ENCODE data around the gene TMUB2.
A peak's percentile ranks its signal among the peaks of the same experiment; 100 is the strongest.

The TMUB2 gene

DNA sequence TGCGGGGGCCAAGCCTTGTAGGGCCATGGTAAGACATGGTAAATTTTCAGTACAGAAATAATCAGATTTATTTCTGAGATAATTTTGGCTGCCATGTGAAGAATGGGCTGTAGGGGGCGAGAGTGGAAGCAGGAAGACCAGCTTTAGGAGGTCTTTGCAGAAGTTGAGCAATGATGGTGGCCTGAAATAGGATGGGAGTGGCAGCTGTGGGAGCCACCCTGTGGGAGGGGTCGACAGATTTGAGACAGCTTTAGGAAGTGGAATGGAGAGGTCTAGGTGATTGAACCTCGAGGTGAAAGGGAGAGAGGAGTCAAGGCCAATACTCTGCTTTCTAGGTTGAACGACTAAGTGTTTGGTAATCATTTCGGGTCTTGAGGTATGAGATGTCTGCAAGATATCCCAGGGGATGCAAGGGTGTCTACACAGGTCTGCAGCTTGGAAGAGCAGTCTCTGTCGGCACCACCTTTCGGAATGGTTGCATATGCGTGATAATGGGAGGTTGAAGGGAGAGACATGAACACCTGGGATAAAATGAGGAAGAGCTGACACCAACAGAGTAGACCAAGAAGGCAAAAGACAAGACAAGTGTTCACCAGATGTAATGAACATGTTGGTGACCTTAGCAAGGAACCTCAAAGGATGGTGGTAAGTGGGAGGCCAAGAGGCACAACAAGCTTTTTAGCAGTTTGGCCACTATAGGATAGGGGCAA is 17.1 kb downstream of the TMUB2 start:
- DNase-seq (ENCODE audit: low spot score): peak; percentile 42

- no peak for DNase-seq (ENCODE audit: low spot score)
These were observed 17.7 kb downstream of the TMUB2 start for GRCh38 chr17:44204441-44204882.

DNA sequence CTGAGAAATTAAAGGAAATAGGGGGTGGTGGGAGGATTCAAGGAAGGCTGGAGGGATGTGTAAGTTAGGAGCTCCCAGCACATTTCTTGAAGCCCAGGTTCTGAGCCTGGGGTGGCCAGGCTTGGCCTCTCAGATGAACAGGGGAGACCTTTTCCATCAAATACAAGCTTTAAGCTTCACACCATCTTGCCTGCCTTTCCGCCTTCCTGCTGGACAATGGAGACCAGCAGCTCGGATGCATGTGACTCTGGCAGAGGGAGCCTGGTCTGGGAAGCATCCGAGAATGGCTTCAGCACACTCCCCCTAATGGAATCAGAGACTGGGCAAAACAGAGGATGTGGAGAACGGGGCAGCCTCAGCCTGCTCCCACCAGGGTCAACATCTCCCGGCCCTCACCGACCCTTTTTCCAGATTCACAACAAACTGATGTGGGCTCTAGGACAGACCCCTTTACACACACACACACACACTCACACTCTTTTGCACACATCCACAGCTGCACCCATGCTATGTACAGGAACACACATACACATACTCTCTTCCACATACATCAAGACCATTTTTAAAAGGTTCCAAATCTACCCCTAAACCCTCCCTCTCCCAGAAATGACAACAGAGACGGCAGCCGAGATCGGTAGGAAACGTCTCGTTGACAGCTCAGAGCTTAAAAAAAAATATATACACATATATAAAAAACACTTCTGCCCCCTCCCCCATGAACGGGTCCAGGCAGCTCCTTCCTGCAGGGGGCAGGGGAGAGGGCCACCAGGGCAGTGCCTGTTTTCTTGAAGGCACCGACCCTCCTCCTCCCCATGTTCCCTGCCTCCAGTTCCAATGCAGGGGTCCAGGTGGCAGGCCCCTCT is 19.4 kb downstream of the TMUB2 start:
- DNase-seq (ENCODE audit: low spot score): peak; percentile 40

GRCh38 chr17:44206825-44207155 is 20.0 kb downstream of the TMUB2 start:
- no peak for DNase-seq (ENCODE audit: low spot score)

DNA sequence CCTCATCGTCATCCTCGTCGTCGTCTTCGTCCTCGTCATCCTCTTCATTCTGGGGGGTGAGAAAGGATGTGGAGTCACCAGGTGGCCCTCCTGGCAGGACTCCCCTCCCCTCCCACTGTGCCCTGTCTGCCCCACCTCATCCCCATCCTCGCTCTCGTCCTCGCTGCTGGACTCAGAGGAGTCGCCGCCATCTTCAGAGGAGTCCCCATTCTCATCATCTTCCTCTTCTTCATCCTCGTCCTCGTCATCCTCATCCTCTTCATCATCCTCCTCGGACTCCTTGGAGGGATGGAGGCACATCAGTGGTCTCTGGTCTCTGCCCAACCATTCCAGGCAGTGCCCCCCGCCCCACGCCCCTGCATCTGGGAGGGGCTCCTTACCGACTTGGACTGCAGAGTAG is 20.5 kb downstream of the TMUB2 start:
- no peak for DNase-seq (ENCODE audit: low spot score)

DNA sequence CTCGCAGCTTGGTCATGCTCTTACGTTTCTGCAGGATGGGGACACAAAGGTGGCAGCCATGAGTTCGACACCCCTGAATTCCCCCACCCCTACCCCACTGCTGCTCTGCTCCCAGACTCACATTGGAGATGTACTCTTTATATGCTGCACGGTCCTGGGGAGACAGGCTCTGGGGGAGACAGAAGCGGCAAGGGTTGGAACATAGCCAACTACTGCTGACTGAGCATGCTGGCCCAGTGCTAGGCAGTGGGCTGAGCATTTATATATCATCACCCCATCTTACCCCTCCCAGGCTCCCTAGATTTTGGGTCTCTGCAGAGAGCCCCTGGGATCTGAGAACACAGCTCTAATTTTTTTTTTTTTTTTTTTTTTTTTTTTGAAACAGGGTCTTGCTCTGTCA is 21.0 kb downstream of the TMUB2 start:
- no peak for DNase-seq (ENCODE audit: low spot score)

DNA sequence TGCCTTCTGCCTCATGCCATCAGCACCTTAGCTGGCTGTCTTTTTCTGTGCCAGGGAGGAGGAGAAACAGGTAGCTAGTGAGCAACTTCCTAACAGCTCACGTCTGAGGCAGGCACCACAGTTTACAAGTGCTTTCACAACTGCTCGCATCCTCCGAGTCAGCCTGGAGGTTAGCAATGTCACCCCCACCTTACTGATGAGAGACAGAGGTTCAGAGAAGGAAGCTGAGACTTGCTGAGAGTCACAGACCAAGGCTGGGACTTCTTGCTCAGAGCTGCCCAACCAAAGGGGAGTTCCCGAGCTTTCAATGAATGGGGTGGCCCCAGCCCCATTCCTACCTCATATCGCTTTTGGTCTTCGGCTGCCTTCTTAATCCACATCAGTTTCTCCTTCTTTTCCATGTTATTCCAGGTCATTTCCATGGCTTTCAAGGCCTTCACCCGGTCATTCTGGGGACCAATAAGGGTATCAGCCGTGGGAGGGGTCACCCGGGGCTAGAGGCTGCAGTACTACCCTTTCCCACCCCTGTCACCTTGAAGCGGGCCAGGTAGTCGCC is 23.1 kb downstream of the TMUB2 start:
- DNase-seq (ENCODE audit: low spot score): peak; percentile 51

- DNase-seq (ENCODE audit: low spot score): no peak
These were observed 23.8 kb downstream of the TMUB2 start for GRCh38 chr17:44210342-44211192.

DNA sequence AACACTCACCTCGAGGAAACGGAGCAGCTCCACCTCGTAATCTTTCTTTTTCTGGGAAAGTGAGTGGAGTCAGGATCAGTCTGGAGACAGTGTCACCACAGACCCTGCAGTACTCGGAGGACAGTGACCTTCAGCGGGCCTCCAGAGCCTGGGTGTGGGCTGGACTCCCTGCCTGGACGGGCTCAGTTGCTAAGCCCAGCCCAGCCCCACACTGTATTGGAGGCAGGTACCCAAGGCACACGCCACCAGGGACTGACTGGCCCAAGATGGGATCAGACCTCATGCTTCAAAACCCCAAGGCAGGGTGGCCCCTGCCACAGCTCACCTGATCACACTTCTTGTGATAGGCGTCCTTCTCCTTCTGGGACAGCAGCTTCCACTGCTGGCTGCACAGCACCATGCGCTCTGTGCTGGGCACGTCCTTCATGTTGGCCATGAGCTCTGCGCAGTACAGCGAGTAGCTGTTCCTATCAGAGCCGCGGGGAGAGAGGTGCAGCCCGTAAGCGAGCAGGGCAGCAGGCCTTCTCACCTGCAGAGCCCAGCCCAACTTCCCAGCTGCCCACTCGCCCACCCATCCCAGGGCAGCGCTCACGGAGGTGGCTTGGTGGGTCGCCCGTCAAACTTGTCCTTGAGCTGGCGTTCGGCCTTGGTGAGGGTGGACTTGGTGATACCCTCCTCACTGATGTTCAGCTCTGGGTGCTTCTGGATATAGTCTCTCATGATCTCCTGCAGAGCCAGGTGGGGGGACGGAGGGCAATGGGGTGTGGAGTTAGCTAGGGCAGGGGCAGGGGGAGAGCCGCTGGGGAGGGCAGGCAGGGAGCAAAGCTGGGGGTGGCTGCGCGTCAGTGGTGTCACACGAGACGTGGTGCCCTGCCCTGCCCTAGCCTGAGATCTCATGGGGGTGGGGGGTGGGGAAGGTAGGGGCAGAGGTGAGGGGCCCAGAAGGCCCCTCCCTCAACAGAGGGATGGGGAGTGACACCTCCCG is 24.8 kb downstream of the TMUB2 start:
- no peak for DNase-seq (ENCODE audit: low spot score)

DNA sequence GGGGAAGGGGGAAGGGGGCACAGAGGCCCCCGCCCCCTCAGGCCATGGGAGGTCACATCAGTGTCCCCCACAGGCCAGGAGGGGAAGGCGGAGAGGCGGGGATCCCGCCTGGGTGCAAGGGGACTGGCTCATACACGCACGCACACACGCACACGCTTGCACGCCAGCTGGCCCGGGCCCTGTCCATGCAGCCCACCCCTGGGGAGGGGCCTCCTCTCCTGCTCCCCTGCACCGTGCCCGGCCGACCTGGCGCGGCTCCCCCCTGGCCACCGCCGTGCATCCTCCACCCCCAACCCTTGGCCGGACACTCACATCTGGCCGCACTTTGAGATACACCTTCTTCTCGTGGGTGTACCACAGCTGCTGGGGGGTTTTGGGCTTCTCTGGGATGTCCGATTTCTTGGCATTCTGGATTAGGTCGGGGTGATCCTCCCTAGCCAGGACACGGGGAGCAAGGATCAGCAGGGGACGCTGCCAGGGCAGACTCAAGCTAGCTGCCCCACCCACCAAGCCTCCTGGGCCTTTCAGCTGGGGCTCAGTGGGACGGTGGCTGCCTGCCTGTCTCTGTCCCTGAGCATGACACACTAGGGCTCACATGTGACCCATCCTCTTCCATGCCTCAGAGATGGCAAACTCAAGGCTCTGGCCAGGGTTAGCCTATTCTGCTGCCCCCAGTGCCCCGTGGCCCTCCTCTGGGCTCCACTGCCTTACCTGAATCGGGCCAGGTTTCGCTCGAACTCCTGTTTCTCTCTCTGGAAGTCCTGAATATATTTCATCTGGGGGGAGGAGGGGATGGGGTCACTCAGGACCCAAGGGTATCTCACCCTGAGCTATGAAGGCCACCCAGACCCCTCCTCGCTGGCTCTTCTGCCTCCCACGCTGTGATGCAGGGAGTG is 26.0 kb downstream of the TMUB2 start:
- no peak for DNase-seq (ENCODE audit: low spot score)

DNA sequence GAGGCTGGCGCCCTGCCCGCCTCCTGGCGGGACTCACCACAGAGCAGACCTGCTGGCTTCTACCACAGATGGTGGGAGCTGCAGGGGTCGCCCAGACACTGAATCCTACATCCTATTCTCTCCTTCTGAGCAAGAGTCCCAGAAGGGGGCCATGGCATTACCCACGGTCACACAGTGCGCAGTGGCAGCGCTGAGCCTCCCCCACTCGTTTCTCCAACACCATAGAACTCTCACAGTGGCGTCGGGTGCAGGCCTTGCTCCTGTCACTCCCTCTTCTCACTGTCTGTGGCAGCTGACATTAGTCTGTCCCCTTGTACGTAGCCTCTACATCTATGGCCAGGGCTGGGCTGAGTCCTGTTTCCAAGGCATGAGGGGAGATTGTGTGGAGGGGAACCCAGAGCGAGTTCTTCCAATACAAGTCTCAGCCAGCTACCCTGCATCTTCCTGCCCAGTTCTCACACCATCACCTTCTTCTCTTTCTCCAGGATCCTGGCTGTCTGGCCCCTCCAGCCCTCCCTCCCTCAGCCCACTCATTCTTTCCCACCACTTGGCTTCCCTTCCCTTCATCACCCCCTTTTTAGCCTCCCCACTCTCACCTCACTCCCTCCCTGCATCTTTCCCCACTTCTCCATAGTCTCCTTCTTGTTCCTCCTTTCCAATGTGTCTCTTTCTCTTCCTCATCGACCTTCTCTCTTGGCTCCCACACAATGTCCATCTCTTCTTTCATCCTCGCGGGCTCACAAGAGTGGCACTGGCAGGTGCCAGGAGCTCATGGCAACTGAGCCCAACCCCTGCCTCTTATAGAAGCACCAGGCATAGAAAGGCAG is 26.8 kb downstream of the TMUB2 start:
- DNase-seq (ENCODE audit: low spot score): no peak

GRCh38 chr17:44214230-44214494 is 27.4 kb downstream of the TMUB2 start:
- DNase-seq (ENCODE audit: low spot score): no peak

DNA sequence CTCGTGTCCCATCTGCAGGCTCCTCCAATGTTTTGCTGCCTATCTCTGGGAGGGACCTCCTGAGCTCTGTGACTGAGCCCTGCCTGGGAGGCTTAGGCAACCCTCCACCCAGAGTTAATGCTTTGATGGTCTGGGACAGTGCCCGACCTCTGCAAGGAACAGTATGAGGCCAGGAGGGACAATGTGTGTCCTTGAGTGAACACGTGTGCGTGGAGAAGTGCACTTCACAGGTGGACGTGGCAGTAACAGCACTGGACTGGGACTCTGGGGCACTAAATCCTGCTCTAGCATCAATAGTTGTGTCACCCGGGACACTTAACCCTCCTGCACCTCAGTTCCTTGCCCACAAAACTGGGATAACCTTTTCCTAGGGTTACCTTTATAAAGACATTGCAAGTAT is 28.1 kb downstream of the TMUB2 start:
- no peak for DNase-seq (ENCODE audit: low spot score)

DNA sequence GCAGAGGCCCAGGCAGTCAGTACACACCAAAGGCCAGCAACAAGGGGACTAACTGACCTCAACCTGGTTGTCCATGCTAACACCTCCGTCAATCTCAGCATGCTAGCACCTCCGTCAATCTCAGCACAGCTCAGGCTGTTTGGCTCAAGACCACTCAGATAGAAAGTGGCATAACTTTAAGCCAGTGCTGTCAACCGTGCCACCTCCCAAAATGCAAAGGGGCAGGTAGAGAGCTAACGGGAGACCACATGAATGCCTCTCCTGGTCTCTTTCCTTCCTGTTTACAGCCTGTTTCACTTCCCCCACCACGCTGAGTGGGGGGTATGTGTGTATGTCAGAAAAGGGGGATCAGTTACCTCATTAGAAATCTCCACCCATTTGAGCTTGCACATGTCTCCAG is 29.4 kb downstream of the TMUB2 start:
- DNase-seq (ENCODE audit: low spot score): no peak

- peak; percentile 32 for DNase-seq (ENCODE audit: low spot score)
These were observed 29.9 kb downstream of the TMUB2 start for GRCh38 chr17:44216694-44217093.

DNA sequence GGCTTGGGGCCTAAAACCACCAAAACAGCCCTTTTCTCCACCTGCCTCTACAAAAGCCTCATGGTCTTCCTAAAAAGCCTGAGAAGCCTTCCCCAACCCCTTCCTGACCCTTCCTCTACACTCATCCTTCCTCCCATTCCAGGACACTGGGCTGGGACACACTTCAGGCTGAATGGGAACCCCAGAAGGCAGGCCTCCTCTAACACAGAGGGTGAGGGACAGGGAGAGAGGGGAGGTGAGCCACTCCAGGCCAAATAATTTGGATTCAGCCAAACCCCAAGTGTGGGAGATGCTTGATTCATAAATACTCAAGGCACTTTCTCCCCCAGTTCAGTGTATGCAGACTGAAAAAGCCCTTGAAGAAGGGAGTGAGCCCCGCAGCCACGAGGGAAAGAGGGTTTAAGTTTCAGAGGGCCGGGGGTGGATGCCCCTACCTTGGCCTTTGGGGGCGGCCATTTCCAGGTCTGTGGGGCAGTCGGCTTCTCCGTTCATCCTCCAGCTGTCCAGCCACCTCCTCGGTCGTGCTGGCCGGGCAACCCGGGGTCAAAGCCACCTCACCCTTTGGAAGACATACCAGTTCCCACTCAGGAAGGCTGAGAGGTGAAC is 31.1 kb downstream of the TMUB2 start:
- peak; percentile 44 for DNase-seq (ENCODE audit: low spot score)

DNA sequence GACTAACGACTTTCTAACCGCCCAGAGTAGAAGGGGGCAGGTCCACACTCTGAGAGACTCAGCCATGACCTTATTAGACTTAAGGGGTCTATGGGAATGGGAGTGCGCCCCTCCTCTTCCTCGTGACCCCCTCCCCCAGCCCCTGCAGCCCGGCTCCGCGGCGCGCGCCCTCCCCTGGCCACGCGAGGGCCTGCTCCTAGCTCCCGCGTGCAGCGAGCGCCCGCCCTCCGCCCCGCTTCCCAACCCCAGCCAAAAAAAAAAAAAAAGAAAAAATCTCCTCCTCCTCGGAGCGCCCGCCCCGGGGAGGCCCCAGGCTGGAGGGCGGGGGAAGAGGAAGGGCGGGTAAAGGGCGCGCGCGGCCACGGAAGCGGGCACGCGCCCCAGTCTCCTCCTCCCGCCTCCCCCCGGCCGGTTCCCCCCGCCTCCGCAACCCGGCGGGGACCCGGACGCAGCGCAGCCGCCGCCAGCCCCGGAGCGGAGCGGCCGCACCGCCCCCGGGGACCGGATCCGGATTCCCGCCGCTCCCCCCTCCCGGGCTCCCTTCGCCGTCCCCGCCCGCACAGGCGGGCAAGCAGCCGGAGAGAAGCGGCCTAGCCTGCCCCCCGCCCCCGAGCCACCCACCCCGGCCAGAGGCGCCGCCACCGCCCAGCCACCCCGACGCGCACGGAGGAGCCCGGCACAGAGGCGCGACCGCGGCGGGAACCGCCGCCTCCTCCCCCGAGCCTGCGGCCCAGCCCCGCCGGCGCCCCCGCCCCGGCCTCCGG is 31.8 kb downstream of the TMUB2 start:
- DNase-seq (ENCODE audit: low spot score): peak; percentile 87

DNA sequence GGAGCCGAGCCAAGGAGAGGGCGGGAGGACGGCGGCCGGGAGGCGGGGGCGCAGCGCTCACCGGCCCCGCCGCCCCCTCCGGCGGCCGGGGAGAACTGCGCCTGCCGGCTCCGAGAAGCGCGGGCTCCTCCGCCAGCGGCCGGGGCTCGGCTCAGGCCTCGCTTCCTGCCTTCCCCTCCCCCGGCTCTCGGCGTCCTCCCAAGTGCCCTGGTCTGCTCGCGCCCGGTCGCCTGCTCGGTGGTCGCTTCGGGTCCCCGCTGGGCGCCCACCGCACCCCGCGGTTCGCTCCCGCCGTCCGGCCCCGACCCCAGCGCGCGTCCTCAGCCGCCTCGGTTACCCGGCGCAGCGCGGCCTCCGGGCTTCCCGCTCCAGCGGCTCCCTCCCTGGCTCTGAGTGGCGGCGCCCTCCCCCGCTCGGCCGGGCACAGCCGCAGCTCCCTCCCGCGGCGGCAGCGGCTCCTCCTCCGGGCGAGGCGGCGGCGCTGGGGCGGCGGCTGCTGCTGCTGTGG is 32.4 kb downstream of the TMUB2 start:
- DNase-seq (ENCODE audit: low spot score): peak; percentile 76
